Measurements from ENCODE around the gene KLHL3.

GRCh38 chr5:137638841-137639240 lies 97.0 kb downstream of the KLHL3 start:
- TF ChIP-seq MAX (CRISPR knock-in tag; IDR thresholded peaks at IDR 0.05), result no peak
- TF ChIP-seq NR3C1 (CRISPR knock-in tag; IDR thresholded peaks at IDR 0.05), result no peak
- TF ChIP-seq NFIC (IDR thresholded peaks at IDR 0.05), result no peak
- TF ChIP-seq CTCF (IDR thresholded peaks at IDR 0.05 in 2 of 3, conservative IDR thresholded peaks at IDR 0.05 in 1 of 3; ENCODE audit: insufficient read depth in 2 of 3, low read depth in 1 of 3, low read length in 3 of 3), result no peak
